Subcutaneous abdominal adipose tissue (tissue), 5 donors: ENCODE results near the gene ARHGEF10L.

Experiments
- H3K27ac ChIP-seq: one replicate; pipeline ENCODE4 v1.7.0; 2013; ENCODE audit warnings: low read depth, mild to moderate bottlenecking, inconsistent platforms, low read length, moderate library complexity
- H3K27me3 ChIP-seq, 5 donors: one replicate each; pipeline ENCODE4 v1.7.0; 2013; ENCODE audit warnings: low read length in 5 of 5, inconsistent platforms in 1 of 5; ENCODE audit not compliant: control insufficient read depth in 5 of 5, insufficient read depth in 4 of 5
- H3K36me3 ChIP-seq, 5 donors: one replicate each; pipeline ENCODE4 v1.7.0; 2013; ENCODE audit warnings: low read length in 5 of 5; ENCODE audit not compliant: control insufficient read depth in 5 of 5, insufficient read depth in 5 of 5
- H3K4me1 ChIP-seq, 5 donors: one replicate each; pipeline ENCODE4 v1.7.0; 2013; ENCODE audit warnings: low read length in 5 of 5, mild to moderate bottlenecking in 3 of 5, moderate library complexity in 1 of 5; ENCODE audit not compliant: control insufficient read depth in 5 of 5, insufficient read depth in 5 of 5
- H3K4me3 ChIP-seq, 5 donors: one replicate each; pipeline ENCODE4 v1.7.0; 2013; ENCODE audit warnings: low read length in 5 of 5, low read depth in 1 of 5
- H3K9ac ChIP-seq, 5 donors: one replicate each; pipeline ENCODE4 v1.7.0; 2013; ENCODE audit warnings: low read length in 5 of 5, mild to moderate bottlenecking in 4 of 5, moderate library complexity in 3 of 5
- H3K9me3 ChIP-seq, 5 donors: one replicate each; pipeline ENCODE4 v1.7.0; 2013; ENCODE audit warnings: low read length in 5 of 5; ENCODE audit not compliant: control insufficient read depth in 5 of 5
- donor health status: healthy.
- donor health status: healthy.
- donor health status: healthy.
- donor health status: healthy.
- donor health status: healthy.

ARHGEF10L gene

DNA sequence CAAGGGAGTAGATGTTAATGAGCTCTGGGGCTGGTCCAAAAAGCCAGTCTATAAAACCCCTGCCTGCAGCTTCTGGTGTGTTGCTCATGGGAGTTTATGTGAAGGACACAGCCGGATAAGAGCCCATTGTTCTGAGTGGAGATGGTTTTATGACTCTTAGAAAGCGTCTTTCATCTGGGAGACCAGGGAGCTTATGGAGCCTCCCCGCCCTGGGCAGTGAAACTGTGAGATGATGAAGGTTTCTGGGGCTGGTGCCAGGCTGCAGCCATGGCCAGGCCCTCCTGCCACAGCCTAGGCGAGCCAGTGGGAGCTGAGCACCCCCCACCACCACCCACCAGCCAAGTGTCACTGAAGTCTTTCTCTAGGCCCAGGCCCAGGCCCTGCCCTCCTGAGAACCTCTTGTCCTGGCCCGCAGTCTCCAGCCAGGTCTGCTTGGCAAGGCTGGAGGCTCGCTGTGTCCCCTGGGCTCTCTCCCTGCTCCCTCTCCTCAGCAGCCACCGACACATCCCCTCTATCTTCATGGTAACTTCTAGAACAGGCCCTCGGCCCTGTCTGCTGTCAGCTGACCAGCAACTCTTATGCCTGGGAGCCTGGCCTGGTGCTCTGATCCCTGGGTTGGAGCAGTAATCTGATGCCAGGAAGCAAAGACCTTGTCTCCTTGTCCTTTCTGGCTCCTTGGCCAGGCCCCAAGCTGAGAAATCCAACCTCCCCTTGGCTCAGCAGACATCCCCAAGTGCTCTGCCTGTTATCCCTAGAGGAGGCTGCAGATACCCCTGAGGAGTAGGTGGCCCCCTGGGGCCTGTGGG lies 7.6 kb upstream of the ARHGEF10L start:
- H3K36me3 ChIP-seq = no peaks in the 10 kb centered on the region
- peak overlapping the region in 2 of 5 donors; percentile 20 to 27 for H3K9ac ChIP-seq
- H3K9me3 ChIP-seq = no peaks in the 10 kb centered on the region
- peaks cover 7 to 21% (median 18%) of the 10 kb centered on the region in 5 donors for H3K4me1 ChIP-seq
- peak overlapping the region; percentile 57 for H3K27ac ChIP-seq
- no peak overlapping the region for H3K4me3 ChIP-seq
- H3K27me3 ChIP-seq = peaks cover 0 to 5% (median 0%) of the 10 kb centered on the region in 5 donors

DNA sequence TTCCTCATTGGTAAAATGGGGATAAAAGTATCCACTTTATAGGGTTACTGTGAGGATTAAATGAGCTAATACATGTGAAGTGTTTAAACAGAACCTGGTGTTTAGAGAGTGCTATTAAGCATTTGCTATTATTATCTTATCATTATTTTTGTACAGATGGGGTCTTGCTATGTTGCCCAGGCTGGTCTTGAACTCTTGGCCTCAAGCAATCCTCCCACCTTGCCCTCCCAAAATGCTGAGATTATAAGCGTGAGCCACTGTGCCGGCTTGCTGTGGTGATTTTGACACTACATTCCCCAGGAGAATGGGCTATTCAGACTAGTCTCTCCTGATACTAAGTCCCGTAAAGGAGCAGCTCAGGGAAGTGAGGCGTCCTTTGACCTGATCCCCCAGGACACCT lies 6.3 kb upstream of the ARHGEF10L start:
- no peaks in the 10 kb centered on the region for H3K9me3 ChIP-seq
- no peaks in the 10 kb centered on the region for H3K36me3 ChIP-seq
- peaks cover 4 to 13% (median 10%) of the 10 kb centered on the region in 5 donors for H3K4me1 ChIP-seq
- H3K27ac ChIP-seq = no peak overlapping the region
- no peak overlapping the region for H3K9ac ChIP-seq
- H3K4me3 ChIP-seq = no peak overlapping the region
- peaks cover 0 to 5% (median 0%) of the 10 kb centered on the region in 5 donors for H3K27me3 ChIP-seq

DNA sequence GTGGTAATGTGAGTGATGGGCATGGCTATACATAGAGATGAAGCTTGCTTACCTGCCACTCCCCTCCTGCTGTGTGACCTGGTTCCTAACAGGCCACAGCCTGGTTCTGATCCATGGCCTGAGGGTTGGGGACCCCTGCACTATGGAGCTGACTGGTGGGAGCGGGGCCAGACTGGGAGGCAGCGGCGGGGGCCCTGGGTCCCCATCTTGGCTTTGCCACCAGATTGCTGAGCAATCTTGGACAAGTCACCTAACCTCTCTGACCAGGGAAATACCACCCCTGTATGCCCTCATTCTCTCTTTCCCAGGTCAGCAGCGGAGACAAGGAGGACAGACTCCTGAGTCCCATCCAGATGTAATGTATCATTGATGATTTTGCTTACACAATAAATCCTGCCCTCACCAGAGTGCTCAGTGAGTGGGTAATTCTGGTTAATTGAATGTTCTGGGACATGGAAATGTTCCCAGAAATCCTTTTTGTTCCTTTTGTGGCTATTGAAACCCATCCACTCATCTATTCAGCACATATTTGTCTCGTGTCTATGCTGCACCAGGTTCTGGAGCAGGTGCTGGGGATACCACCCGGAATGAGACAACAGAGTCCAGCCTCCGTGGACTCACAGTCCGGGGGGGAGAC lies 4.1 kb upstream of the ARHGEF10L start:
- H3K27me3 ChIP-seq = peaks cover 0 to 5% (median 0%) of the 10 kb centered on the region in 5 donors
- peaks cover 4 to 25% (median 22%) of the 10 kb centered on the region in 5 donors for H3K4me1 ChIP-seq

DNA sequence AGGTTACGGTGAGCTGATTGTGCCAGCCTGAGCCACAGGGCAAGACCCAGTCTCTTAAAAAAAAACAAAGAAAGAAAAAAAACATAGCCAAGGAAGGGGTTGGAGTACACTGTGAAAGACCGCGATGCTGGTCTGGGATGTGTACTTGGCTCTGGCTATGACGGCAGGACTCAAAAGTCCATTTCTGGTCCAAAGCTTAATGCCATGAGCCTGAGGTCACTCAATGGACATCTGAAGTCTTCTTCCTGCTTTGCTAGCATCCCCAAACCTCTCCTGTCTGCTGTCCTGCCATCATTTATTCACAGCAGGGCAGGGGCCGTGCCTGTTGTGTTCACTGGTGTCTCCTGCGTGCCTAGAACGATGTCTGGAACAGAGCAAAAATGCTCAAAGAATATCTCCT lies 1.5 kb upstream of the ARHGEF10L start:
- Histone ChIP-seq H3K27me3 (peaks cover 0 to 5% (median 0%) of the 10 kb centered on the region in 5 donors), H3K4me3 (no peak overlapping the region), H3K36me3 (no peaks in the 10 kb centered on the region), H3K27ac (peak overlapping the region; percentile 32), H3K9ac (no peak overlapping the region), H3K4me1 (peaks cover 0 to 27% (median 24%) of the 10 kb centered on the region in 5 donors), H3K9me3 (no peaks in the 10 kb centered on the region)

More for the DNA sequence above, 4.1 kb upstream of the ARHGEF10L start:
- H3K4me3 ChIP-seq = no peak overlapping the region
- H3K9me3 ChIP-seq = no peaks in the 10 kb centered on the region
- H3K27ac ChIP-seq = no peak overlapping the region
- H3K36me3 ChIP-seq = no peaks in the 10 kb centered on the region
- H3K9ac ChIP-seq = no peak overlapping the region

DNA sequence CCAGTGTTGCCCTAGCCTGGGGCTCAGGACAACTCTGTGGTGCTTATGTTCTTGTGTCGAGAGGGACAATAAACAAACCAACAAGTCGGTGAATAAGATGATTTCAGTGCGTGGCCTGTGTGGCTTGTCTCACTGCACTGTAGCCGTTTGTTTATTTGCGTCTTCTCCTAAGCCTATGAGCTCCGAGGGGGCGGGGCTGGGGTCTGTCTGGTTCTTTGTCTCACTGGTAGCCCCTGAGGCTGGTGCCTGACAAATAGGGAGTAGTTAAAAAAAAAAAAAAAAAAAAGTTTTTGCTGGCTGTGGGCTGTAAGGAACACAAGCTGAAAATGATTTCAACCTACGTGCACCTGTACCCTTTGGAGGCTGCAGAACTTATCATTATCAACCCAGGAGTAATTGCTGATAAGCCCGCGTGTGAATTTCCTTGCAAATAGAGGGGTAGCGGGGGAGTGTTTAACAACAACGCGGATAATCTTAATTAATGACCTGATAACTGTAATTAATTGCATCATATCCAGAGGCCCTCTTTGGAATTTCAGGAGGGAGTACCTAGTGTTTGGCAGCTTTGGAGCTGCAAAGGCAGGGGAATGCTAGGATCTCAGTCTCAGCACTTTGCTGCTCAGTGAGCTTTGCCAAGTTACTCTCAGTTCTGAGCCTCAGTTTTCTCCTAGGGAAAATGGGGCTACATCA lies 925 bp upstream of the ARHGEF10L start:
- peak overlapping the region; percentile 32 for H3K27ac ChIP-seq
- H3K4me3 ChIP-seq = no peak overlapping the region
- H3K27me3 ChIP-seq = peaks cover 0 to 5% (median 0%) of the 10 kb centered on the region in 5 donors
- H3K9me3 ChIP-seq = no peaks in the 10 kb centered on the region
- H3K9ac ChIP-seq = no peak overlapping the region
- no peaks in the 10 kb centered on the region for H3K36me3 ChIP-seq
- peaks cover 0 to 27% (median 24%) of the 10 kb centered on the region in 5 donors for H3K4me1 ChIP-seq

DNA sequence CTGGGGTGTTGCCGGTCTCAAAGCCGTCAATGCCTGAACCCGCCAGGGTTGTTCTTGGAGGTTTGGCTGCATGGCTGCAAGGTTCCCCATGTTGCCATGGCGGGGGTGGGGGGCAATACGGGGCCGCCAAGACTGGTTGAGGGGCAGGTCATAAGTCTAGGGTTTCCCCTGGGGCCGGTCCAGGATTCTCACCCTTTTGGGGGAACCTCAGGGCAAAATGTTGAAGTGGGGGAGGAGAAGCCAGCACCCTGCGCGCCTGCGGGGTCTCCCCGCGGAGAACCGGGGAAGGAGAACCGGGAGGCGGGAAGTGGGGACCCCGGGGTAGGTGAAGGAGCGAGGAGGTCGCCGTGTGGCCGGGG lies 401 bp upstream of the ARHGEF10L start:
- peak overlapping the region in 2 of 5 donors; percentile 43 to 54 for H3K4me3 ChIP-seq
- H3K27ac ChIP-seq = peak overlapping the region; percentile 32
- H3K9me3 ChIP-seq = no peaks in the 10 kb centered on the region
- peaks cover 0 to 27% (median 24%) of the 10 kb centered on the region in 5 donors for H3K4me1 ChIP-seq
- H3K9ac ChIP-seq = peak overlapping the region in 2 of 5 donors; percentile 51 to 66
- no peaks in the 10 kb centered on the region for H3K36me3 ChIP-seq
- peaks cover 0 to 5% (median 0%) of the 10 kb centered on the region in 5 donors for H3K27me3 ChIP-seq

DNA sequence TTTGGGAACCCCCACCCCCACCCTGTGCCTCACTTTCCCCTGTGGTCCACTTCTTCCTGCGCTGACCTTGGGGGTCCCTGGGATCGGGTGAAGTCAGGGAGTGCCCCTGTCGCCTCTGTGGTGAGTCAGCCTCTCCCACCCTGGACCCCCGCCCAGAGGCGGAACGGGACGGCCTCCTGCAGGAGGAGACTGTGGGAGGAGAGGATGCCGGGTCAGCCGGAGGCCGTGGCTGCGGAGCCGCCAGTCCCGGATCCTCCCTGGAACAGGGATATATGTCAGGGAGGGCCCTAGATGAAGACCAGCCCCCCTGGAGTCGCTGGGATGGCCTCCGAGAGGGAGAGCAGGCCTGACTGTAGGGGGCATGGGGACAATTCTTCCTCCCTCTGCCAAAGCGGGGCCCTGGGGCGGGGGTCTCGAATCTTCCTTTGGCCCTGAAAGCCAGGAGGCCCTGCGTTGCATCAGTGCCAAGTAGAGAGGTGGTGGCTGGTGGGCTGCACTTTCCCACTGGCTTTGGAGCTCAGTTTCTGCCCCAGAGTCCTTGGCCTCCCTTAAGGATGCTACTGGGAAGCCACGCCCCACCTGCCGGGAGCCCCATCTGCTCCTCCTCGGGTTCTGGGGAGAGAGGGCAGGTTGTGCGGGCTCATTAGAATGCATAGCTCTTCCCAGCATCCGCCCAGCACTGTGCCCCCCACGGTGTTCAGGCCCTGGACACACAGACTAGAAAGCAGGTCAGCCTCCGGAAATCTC lies 930 bp downstream of the ARHGEF10L start:
- peaks cover 0 to 5% (median 0%) of the 10 kb centered on the region in 5 donors for H3K27me3 ChIP-seq

DNA sequence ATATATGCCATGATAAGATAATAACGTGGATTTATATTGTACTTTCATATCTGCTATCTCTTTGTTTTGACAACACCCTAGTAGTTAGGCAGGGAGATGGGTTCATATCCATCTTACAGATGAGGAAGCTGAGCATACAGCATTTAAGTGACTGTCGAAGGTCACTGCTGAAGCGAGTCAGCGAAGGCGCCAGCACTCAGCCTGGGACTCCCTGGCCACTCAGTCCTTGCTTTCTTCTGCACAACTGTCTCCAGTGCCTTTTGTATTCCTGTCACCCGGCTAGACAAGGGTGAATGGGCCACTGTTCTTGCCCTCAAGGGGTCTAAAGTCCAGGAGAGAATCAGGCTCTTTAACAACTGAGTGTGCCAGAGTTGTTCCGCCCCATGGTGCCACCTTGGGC lies 3.1 kb downstream of the ARHGEF10L start:
- H3K27me3 ChIP-seq = no peaks in the 10 kb centered on the region
- no peaks in the 10 kb centered on the region for H3K36me3 ChIP-seq
- H3K9ac ChIP-seq = no peak overlapping the region
- H3K27ac ChIP-seq = peak overlapping the region; percentile 40
- H3K9me3 ChIP-seq = no peaks in the 10 kb centered on the region
- H3K4me1 ChIP-seq = peaks cover 11 to 49% (median 42%) of the 10 kb centered on the region in 5 donors
- no peak overlapping the region for H3K4me3 ChIP-seq

More for the DNA sequence above, 930 bp downstream of the ARHGEF10L start:
- peaks cover 9 to 35% (median 31%) of the 10 kb centered on the region in 5 donors for H3K4me1 ChIP-seq
- peak overlapping the region; percentile 92 for H3K27ac ChIP-seq
- H3K36me3 ChIP-seq = no peaks in the 10 kb centered on the region
- peak overlapping the region; percentile 70 to 89 (median 81) for H3K9ac ChIP-seq
- H3K4me3 ChIP-seq = peak overlapping the region; percentile 76 to 87 (median 85)
- H3K9me3 ChIP-seq = no peaks in the 10 kb centered on the region

DNA sequence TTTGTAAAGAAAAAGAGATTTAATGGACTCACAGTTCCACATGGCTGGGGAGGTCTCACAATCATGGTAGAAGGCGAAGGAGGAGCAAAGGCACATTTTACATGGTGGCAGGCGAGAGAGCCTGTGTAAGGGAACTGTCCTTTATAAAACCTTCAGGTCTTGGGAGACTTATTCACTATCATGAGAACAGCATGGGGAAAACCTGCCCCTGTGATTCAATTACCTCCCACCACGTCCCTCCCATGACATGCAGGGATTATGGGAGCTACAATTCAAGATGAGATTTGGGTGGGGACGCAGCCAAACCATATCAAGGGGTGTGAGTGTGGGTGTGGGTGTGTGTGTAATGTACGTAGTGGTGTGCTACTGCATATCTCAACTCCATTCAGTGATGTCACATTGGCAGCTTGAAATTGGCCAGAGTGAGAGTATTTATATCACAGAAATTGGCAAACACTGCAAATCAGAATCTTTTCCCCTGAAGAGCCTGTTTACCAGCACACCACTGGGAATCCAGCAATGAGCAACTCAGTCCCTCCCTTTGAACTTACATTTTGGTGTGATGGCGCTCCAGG lies 5.4 kb downstream of the ARHGEF10L start:
- no peaks in the 10 kb centered on the region for H3K27me3 ChIP-seq
- H3K27ac ChIP-seq = peak overlapping the region; percentile 82
- no peaks in the 10 kb centered on the region for H3K9me3 ChIP-seq
- no peaks in the 10 kb centered on the region for H3K36me3 ChIP-seq
- peak overlapping the region in 1 of 5 donors; percentile 63 for H3K9ac ChIP-seq
- peak overlapping the region in 1 of 5 donors; percentile 30 for H3K4me3 ChIP-seq
- peaks cover 11 to 46% (median 35%) of the 10 kb centered on the region in 5 donors for H3K4me1 ChIP-seq
